ENCODE results near the gene AQP6. TPM values are rescaled to one million over a fixed set of nuclear protein-coding genes. Genes with fewer than 3 reads are reported as not detected.

The AQP6 gene, protein sequence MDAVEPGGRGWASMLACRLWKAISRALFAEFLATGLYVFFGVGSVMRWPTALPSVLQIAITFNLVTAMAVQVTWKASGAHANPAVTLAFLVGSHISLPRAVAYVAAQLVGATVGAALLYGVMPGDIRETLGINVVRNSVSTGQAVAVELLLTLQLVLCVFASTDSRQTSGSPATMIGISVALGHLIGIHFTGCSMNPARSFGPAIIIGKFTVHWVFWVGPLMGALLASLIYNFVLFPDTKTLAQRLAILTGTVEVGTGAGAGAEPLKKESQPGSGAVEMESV
- total RNA-seq = under 0.01 TPM in 1 of 2 replicates, not detected in the other

GRCh38 chr12:49972641-49973360 lies at the start of gene AQP6:
Gene AQP6, plus strand, starts transcription at chr12:49972947. Its CDS starts 227 bp downstream, at chr12:49973174.

GRCh38 chr12:49950273-49951251 lies 22.2 kb upstream of the AQP6 start, which contains the start of gene AQP2:
Gene AQP2, plus strand, starts transcription at chr12:49950737. Its CDS starts 94 bp downstream, at chr12:49950831.

DNA sequence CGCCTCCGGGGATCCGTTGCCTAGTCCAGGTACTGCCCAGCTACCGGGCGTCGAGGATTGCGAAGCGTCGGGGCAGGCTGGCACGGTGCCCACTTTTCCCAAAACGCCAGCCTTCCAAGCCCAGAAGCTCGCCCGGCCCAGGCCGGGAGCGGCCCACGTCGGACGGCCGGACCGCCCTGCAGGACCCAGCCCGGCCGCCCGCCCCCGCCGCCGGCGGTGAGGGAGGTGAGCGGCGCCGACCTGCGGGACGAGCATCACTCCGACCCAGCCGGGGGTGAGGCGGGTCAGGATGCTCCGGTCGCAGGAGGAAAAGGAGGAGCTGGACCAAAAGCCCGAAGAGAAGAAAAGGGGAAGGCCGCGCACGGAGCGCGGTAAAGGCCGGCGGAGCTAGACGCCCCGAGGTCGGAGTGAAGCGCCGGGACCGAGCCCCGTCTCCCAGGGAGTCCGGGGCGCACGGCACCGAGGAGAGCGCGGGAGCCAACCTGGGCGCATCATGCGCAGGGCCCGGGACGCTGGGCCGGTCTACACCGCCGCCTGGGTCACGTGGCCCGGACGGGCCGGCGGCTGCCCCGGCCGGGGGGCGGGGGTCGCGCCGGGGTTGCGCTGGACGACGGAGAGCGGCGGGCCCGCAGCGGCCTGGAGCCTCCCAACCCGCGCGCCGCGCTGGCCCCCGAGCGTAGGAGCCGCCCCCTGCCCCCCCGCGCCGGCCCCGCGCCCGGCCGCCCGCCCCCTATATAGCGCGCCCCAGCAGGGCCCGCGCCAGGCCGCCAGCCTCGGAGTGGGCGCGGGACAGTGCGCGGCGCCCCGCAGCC lies 11.4 kb upstream of the AQP6 start, which contains the start of gene AQP5:
AQP5 (plus strand) TSS at position 762 of the 812 bp plus-strand sequence. CDS start 146 bp downstream, outside the sequence.

GRCh38 chr12:50025187-50026059 lies 52.7 kb downstream of the AQP6 start, which contains the start of gene RACGAP1:
Gene RACGAP1, minus strand, starts transcription at chr12:50025494. Its CDS starts 8,779 bp downstream, at chr12:50016715.

Other genes starting within 250 kb of the AQP6 start
- 284 and 430 TPM in 2 replicates for gene TMBIM6, start 231.4 kb upstream of the AQP6 start, total RNA-seq
- 10.7 and 11.9 TPM in 2 replicates for gene NCKAP5L, start 144.5 kb upstream of the AQP6 start, total RNA-seq
- 2.6 and 3.2 TPM in 2 replicates for gene BCDIN3D, start 129.8 kb upstream of the AQP6 start, total RNA-seq
- under 0.01 and 0.15 TPM in 2 replicates for gene FAIM2, start 69.0 kb upstream of the AQP6 start, total RNA-seq
- gene AQP2, start 22.2 kb upstream of the AQP6 start, total RNA-seq = not detected in 2 replicates
- 0.32 and 3.2 TPM in 2 replicates for gene AQP5, start 11.1 kb upstream of the AQP6 start, total RNA-seq
- gene RACGAP1, start 52.5 kb downstream of the AQP6 start, total RNA-seq = 56.8 and 87.5 TPM in 2 replicates
- gene ASIC1, start 84.6 kb downstream of the AQP6 start, total RNA-seq = 0.65 and 0.76 TPM in 2 replicates
- 69.2 and 70.7 TPM in 2 replicates for gene SMARCD1, start 112.4 kb downstream of the AQP6 start, total RNA-seq
- not detected in 2 replicates for gene GPD1, start 131.1 kb downstream of the AQP6 start, total RNA-seq
- gene COX14, start 139.3 kb downstream of the AQP6 start, total RNA-seq = 32.4 and 48.4 TPM in 2 replicates
- gene CERS5, start 194.4 kb downstream of the AQP6 start, total RNA-seq = 34.3 and 34.4 TPM in 2 replicates